Aorta (tissue), 5 donors: ENCODE results near the gene MAPK8IP1. TPM values are rescaled to one million over a fixed set of nuclear protein-coding genes. Genes with fewer than 3 reads are reported as not detected.

Experiments
- ATAC-seq: fragments of 200-7000 bp; cut with Tn5 transposase; one replicate; pipeline ENCODE4 v1.9.1; 2022; ENCODE audit warnings: moderate library complexity; ENCODE audit not compliant: low FRiP score
- DNase-seq, 2 donors: peaks; one replicate each; pipeline ENCODE4 v3.0.0-alpha.2; 2020
- H3K27ac ChIP-seq, 2 donors: one replicate each; pipeline ENCODE4 v1.5.1; 2013; ENCODE audit warnings: low read length in 2 of 2, mild to moderate bottlenecking in 2 of 2, moderate library complexity in 2 of 2, control low read depth in 1 of 2, inconsistent platforms in 1 of 2, low read depth in 1 of 2
- H3K27me3 ChIP-seq, 2 donors: one replicate each; pipeline ENCODE4 v1.6.1; 2013; ENCODE audit warnings: control low read depth in 1 of 2, low read length in 1 of 2, mild to moderate bottlenecking in 1 of 2, moderate library complexity in 1 of 2; ENCODE audit not compliant: insufficient read depth in 2 of 2, control insufficient read depth in 1 of 2
- H3K36me3 ChIP-seq, 2 donors: one replicate each; pipeline ENCODE4 v1.6.1; 2013; ENCODE audit warnings: control low read depth in 1 of 2, low read length in 1 of 2, mild to moderate bottlenecking in 1 of 2; ENCODE audit not compliant: insufficient read depth in 2 of 2, control insufficient read depth in 1 of 2
- H3K4me1 ChIP-seq, 2 donors: one replicate each; pipeline ENCODE4 v1.6.1; 2013; ENCODE audit warnings: low read length in 2 of 2, control low read depth in 1 of 2, mild to moderate bottlenecking in 1 of 2, moderate library complexity in 1 of 2; ENCODE audit not compliant: insufficient read depth in 2 of 2, control insufficient read depth in 1 of 2
- H3K4me3 ChIP-seq, 2 donors: one replicate each; pipeline ENCODE4 v1.5.1; 2013; ENCODE audit warnings: low read length in 2 of 2, control low read depth in 1 of 2, mild to moderate bottlenecking in 1 of 2
- H3K9me3 ChIP-seq: one replicate; pipeline ENCODE4 v1.6.1; 2013; ENCODE audit warnings: mild to moderate bottlenecking, low read length; ENCODE audit not compliant: control insufficient read depth
- WGBS, 2 donors: extraction: QIAGEN DNeasy Blood & Tissue Kit; methylation state at CpG; one replicate each; pipeline ENCODE4 v1.1.7; 2013; 5-methylcytosine and 5-hydroxymethylcytosine counted together
- intact Hi-C, 2 donors: fragments of 100-400 bp; cut with DNase I; formaldehyde crosslinking; loops; one replicate each; pipeline versions ENCODE4 v1.14.2 to v1.15.0; 2022
- polyA plus RNA-seq, 2 donors: library from polyadenylated mRNA; stranded (reverse); fragments of 200-250 nt; gene quantifications; one replicate each; pipeline ENCODE4 v1.2.3, GENCODE V29; 2013
- total RNA-seq, 2 donors: library from RNA; stranded (reverse); fragmentation: NEBNext Ultra II Directional; extraction: Animal tissue kit (Norgen Biotek cat#: 25700); gene quantifications; one replicate each; pipeline ENCODE4 v1.2.1, GENCODE V29; 2021
- donor health status: healthy with polysubstance abuse.
- donor health status: Bipolar disorder and iron deficiency.
- donor health status: DM: no; HTN: no; CAD: no.
- donor health status: DM: no; HTN: no; CAD: no.
- donor health status: DM: yes; HTN: yes; CAD: no.

The MAPK8IP1 gene
- total and polyA plus RNA-seq, 4 donors: 1.6 to 7.8 (median 6.0) TPM

DNA sequence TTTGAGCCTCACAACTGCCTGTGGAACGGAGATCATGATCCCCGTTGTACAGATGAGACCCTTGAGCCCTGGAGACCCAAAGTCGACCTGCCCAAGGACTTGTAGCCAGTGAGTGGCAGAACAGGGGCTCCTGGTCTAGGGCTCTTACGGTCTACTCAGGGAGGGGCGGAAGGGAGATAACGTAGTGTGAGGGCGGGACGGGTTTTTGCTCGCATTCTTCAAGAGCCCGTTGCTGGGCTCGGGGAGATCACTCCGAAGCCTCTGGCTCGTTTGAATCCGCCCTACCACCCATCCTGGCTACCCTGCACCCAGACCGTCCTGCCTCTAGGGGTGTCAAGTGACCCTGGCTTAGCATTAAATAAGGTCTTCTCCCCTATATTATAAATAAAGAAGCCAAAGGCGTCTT is 37.5 kb upstream of the MAPK8IP1 start:
- DNase-seq: peak; percentile 65 to 81

DNA sequence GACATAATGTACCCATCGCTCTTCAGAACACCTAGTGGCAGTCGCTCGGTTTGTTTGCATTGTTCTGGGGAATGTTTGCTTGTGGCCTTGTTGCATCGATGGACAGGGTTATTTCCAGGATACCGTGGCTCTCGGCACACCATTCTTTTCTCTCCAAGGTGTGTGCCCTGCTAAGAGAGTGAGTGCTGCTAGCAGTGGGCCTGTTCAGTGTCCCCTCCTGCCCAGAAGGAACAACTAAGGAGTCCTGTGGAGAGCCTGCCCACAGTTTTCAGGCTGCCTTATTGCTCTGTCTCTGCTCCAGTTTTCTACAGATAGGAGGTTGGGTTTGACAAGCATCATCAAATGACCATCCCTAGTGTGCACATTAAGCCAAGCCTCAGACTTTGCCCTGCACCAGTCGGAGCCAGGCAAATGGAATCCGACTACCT is 36.8 kb upstream of the MAPK8IP1 start:
- ATAC-seq (no peak), DNase-seq (no peak)
- H3K36me3 ChIP-seq: no peaks in the 10 kb centered on the region
- WGBS, 2 donors: 22 to 25% methylated on average over 8 of the region's 8 CpGs
- peak overlapping the region in 1 of 2 donors; percentile 49 for H3K27ac ChIP-seq
- H3K4me1 ChIP-seq: peaks cover 4 to 12% of the 10 kb centered on the region in 2 donors
- H3K9me3 ChIP-seq: no peaks in the 10 kb centered on the region
- intact Hi-C loops: loop anchor here (2.0 to 5.0 kb wide), 2 partner anchors 69 to 70 kb away; partner anchors contain the start of gene PEX16 (in 1 of the 2)
- no peaks in the 10 kb centered on the region for H3K27me3 ChIP-seq
- peak overlapping the region; percentile 52 to 74 for H3K4me3 ChIP-seq

More for the DNA sequence above, 37.5 kb upstream of the MAPK8IP1 start:
- Histone ChIP-seq H3K27ac (peak overlapping the region; percentile 76 to 93), H3K4me1 (peaks cover 4 to 12% of the 10 kb centered on the region in 2 donors), H3K4me3 (peak overlapping the region; percentile 52 to 74), H3K36me3 (no peaks in the 10 kb centered on the region), H3K27me3 (no peaks in the 10 kb centered on the region), H3K9me3 (no peaks in the 10 kb centered on the region)
- 0 to 1% methylated on average over 16 of the region's 16 CpGs for WGBS, 2 donors
- intact Hi-C loops: loop anchor here (2.0 to 5.0 kb wide), 2 partner anchors 69 to 71 kb away; partner anchors contain the start of gene PEX16 (in 1 of the 2)
- ATAC-seq: peak; percentile 55

DNA sequence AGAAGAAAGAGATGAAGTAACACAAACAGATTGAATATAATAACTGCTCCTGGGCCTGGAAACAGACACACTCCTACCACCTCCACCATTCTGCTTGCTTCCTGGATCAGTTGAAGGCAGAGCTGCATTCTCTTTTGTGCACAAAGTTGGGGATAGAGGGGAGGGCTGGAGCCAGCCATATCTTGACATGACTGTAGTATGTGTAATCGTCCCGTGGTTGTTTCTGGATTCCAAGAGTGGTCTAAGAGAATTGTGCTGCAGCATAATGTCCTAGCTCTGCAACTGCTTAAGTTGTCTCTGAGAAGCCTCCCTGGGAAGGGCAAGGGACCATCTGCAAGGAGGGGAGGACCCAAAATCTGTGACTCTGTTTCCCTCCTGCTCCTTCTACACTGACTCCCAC is 35.0 kb upstream of the MAPK8IP1 start:
- WGBS, 2 donors: 11 to 17% methylated on average over 2 of the region's 2 CpGs
- ATAC-seq (no peak), DNase-seq (no peak)
- H3K27me3 ChIP-seq: no peaks in the 10 kb centered on the region
- H3K27ac ChIP-seq: no peak overlapping the region
- no peak overlapping the region for H3K4me3 ChIP-seq
- no peaks in the 10 kb centered on the region for H3K9me3 ChIP-seq
- H3K4me1 ChIP-seq: peaks cover 4 to 12% of the 10 kb centered on the region in 2 donors
- intact Hi-C loops: no loop called here
- H3K36me3 ChIP-seq: no peaks in the 10 kb centered on the region

DNA sequence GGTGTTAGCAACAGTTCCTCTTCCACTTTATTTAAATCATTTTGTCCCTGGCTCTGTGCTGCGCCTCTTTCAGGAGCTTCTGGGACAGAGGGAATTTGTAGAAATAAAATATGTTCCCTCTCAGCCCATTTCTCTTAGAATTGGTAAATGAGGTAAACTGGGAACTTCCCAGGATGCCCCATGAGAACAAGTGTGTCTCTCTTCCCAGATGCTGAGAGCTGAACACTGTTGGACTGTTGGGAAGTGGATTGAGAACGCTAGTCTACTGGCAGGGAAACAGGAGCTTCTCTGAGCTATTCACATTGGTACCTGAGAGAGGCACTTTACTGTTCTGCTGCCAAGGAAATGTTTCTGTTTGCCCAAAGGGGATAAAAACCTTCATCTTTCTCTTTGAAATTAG is 34.2 kb upstream of the MAPK8IP1 start:
- no peak for DNase-seq
- H3K4me1 ChIP-seq: peaks cover 4 to 12% of the 10 kb centered on the region in 2 donors

GRCh38 chr11:45852018-45852711 is 33.3 kb upstream of the MAPK8IP1 start:
- H3K27me3 ChIP-seq: no peaks in the 10 kb centered on the region
- H3K4me3 ChIP-seq: no peak overlapping the region
- WGBS, 2 donors: 23 to 33% methylated on average over 4 of the region's 4 CpGs
- ATAC-seq: no peak
- DNase-seq: no peak
- H3K9me3 ChIP-seq: no peaks in the 10 kb centered on the region
- peaks cover 4 to 12% of the 10 kb centered on the region in 2 donors for H3K4me1 ChIP-seq
- H3K27ac ChIP-seq: no peak overlapping the region
- intact Hi-C loops: no loop called here
- peaks cover 0 to 3% of the 10 kb centered on the region in 2 donors for H3K36me3 ChIP-seq

More for the DNA sequence above, 34.2 kb upstream of the MAPK8IP1 start:
- intact Hi-C loops: no loop called here
- Histone ChIP-seq H3K27me3 (no peaks in the 10 kb centered on the region), H3K9me3 (no peaks in the 10 kb centered on the region), H3K4me3 (no peak overlapping the region), H3K36me3 (no peaks in the 10 kb centered on the region), H3K27ac (no peak overlapping the region)
- 60 to 69% methylated on average over 2 of the region's 2 CpGs for WGBS, 2 donors
- no peak for ATAC-seq

- DNase-seq (no peak), ATAC-seq (no peak)
- Histone ChIP-seq H3K4me3 (no peak overlapping the region), H3K27ac (no peak overlapping the region), H3K9me3 (no peaks in the 10 kb centered on the region), H3K27me3 (no peaks in the 10 kb centered on the region), H3K36me3 (peaks cover 0 to 3% of the 10 kb centered on the region in 2 donors), H3K4me1 (peaks cover 4 to 12% of the 10 kb centered on the region in 2 donors)
- intact Hi-C loops: no loop called here
- WGBS, 2 donors: 6 to 9% methylated on average over 1 of the region's 1 CpG
These were observed 32.7 kb upstream of the MAPK8IP1 start for GRCh38 chr11:45852712-45853101.

- Histone ChIP-seq H3K27me3 (no peaks in the 10 kb centered on the region), H3K27ac (no peak overlapping the region), H3K4me3 (no peak overlapping the region), H3K4me1 (peaks cover 2 to 12% of the 10 kb centered on the region in 2 donors), H3K36me3 (peaks cover 0 to 3% of the 10 kb centered on the region in 2 donors), H3K9me3 (no peaks in the 10 kb centered on the region)
- ATAC-seq (no peak), DNase-seq (no peak)
- intact Hi-C loops: no loop called here
- WGBS, 2 donors: 43 to 44% methylated on average over 7 of the region's 7 CpGs
These were observed 31.9 kb upstream of the MAPK8IP1 start for GRCh38 chr11:45853332-45854219.

DNA sequence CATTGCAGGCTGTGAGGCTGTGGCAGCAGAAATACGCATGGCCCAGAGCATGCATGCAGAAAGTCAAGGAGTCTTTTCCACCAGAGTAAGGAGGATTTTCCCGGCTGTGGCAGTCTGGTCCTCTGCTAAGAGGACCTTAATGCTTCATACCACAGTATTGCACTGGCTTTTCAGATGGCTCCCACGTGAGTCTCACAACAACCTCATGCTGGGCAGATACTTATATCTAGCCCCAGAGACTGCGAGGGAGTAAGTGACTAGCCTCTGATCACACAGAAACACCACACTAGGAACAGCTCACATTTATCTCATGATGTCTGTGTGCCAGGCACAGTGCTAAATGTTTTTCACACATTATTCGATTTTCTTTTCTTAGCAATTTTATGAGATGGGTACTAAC is 30.1 kb upstream of the MAPK8IP1 start:
- WGBS, 2 donors: 31 to 38% methylated on average over 5 of the region's 5 CpGs
- DNase-seq (no peak), ATAC-seq (no peak)
- no peak overlapping the region for H3K4me3 ChIP-seq
- H3K27ac ChIP-seq: peak overlapping the region; percentile 33 to 80
- intact Hi-C loops: no loop called here
- peaks cover 0 to 9% of the 10 kb centered on the region in 2 donors for H3K4me1 ChIP-seq
- H3K27me3 ChIP-seq: no peaks in the 10 kb centered on the region
- H3K36me3 ChIP-seq: peaks cover 0 to 3% of the 10 kb centered on the region in 2 donors
- no peaks in the 10 kb centered on the region for H3K9me3 ChIP-seq
